ENCODE data around the gene RPL11.

DNA sequence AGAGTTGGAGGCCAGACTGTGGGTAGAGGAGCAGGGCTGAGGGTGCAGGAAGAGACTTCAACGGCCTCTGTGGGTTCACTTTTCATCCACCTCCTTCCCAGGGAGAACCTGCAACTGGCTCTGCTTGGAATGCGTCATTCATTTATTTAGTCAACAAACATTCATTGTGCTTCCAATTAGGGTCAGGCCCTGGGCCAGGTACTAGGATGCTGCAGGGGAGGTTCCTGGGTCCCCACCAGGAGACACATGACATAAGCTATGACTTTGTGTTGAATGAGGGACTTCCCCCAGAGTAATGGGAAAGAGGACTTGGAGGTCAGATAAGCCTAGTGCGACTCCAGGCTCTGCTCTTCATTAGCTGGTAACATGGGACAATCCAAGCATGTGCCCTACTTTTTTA lies 46.3 kb upstream of the RPL11 start:
- no peak for TF ChIP-seq CTCF (IDR thresholded peaks at IDR 0.05; ENCODE audit: insufficient read depth, low read length)
- no peak for TF ChIP-seq GABPA (IDR thresholded peaks at IDR 0.05; ENCODE audit: low read depth)
- TF ChIP-seq POLR2AphosphoS5 (IDR thresholded peaks at IDR 0.05; ENCODE audit: low read depth): no peak

All from HL-60 (cell line).